Amygdala (tissue), 56 donors: ENCODE results near the gene POLRMT.
"Not testable (repeated sequence)": the region's sequence is repeated elsewhere in the genome, so short reads cannot be mapped to it uniquely, and the experiment has no call there.

Source experiments
- DNase-seq, 56 donors: peaks; one replicate each; lab custom pipeline; 2025; lab: John Stamatoyannopoulos, UW

POLRMT gene

DNA sequence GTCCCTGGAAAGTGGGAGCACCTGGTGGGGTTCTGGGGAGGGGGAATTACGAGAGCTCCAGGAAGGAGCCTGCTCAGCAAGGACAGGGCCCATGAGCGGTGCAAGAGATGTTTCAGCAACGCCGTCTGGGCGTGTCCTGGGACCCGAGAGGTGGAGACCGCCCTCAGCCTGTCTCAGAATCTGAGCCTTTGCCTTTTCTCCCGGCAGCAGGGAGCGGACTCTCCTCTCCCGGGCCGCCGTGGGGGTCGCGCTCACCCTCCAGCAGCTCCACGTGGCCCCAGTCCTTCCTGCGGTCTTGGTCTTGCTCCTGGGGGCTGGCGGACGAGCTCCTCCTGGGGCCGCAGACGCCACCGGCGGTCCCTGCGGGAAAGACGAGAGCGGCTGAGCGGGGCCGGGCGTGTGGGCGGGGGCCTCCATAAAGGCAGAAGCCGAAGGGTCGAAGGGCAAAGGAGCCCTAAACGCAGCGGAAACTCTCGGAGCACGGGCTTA is 714 bp downstream of the POLRMT start:
- DNase-seq, result no peak

DNA sequence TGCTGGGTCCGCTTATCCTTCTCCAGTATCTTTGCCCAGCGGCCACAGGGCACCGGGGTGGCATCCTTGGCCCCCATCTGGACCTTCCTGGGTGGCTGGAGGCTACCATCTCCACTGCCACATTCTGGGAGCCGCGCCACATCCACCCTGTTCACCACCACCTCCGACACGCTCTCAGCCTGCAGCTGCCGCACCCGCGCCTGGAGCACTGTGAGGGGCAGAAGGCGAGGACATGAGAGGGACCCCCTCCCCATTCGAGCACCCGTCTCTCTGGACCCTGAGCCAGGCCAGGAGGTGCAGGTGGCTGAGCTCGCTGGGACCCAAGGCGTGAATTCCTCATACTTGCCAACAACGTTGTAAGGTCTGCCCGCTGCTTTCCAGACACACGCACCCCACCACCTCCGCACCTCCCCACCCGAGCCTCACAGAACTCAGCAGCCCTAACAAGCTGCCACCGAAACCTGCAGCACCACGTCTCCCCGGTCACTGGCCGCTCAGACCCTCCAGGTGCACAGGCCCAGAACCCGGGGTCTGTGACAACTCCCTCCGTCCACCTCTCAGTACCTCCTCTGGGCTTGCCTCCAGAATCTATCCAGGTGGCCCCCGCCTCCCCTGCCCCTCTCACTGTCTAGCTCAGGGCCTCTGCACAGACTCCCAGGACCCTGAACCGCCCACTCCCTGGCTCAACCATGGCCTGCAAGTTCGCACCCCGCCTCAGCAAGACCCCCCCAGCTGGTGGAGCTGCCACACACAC is 3.2 kb downstream of the POLRMT start:
- DNase-seq, result no peak

GRCh38 chr19:629515-629914 is 3.8 kb downstream of the POLRMT start:
- DNase-seq, result not testable (repeated sequence)

GRCh38 chr19:628168-628567 is 5.2 kb downstream of the POLRMT start:
- DNase-seq, result no peak

- DNase-seq, result not testable (repeated sequence)
These were observed 6.8 kb downstream of the POLRMT start for GRCh38 chr19:626566-626965.

DNA sequence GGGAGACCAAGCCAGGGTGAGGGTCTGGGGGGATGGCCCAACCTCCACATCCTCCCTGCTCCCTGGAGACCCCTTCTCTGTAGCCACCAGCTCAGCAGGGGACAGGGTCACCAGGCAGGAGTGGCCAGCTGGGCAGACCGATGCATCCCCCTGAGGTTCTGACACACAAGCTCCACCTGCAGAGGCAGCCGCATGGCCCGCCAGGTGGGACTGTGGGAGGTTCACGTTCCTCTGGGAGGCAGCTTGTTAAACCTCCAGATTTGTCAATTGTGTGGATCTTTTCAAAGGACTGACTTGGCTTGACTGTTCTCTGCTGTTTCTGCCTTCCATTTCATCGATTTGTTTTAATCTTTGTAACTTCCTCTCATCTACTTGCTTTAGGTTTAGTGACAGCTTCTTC is 8.1 kb downstream of the POLRMT start:
- no peak for DNase-seq

- DNase-seq, result no peak
These were observed 8.8 kb downstream of the POLRMT start for GRCh38 chr19:624433-625109.

DNA sequence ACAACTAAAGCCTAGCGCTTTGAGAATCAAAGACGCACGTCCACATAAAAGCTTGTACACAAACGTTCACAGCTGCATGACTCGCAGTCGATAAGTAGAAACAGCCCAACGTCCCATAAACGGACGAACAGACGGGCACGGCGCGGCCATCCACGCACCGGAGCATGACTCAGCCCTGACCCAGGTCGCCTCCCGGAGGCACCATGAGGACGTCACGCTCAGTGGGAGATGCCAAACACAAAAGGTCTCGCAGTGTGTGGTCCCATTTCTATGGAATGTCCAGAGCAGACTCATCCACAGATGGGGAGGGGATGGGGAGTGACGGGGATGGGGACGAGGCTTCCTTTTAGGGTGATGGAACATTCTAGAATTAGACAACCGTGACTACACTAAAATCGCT is 9.4 kb downstream of the POLRMT start:
- DNase-seq, result peak in 3 of 56 donors; percentile 4 to 28 (median 26)

GRCh38 chr19:623175-623916 is 10.0 kb downstream of the POLRMT start:
- no peak for DNase-seq

DNA sequence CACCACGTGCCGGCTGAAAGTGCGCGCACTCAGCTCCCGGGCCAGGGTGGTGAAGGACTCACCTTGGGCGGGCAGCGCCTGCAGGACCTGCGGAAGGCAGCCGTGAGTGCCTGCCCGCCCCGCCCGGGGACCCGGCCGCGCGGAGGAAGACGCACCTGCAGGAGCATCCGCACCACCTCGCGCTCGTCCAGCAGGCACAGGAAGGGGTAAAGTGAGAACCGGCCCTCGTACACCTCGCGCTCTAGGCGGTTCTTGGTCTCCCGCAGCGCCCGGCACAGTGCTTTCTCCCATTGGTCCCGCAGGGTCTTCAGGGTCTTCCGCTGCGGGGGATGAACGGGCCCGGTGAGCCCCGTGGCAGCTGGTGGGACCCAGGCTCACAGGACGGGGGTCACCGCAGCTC is 10.7 kb downstream of the POLRMT start:
- no peak for DNase-seq

- DNase-seq, result no peak
These were observed 11.5 kb downstream of the POLRMT start for GRCh38 chr19:621819-622218.

- not testable (repeated sequence) for DNase-seq
These were observed 12.1 kb downstream of the POLRMT start for GRCh38 chr19:621191-621590.

DNA sequence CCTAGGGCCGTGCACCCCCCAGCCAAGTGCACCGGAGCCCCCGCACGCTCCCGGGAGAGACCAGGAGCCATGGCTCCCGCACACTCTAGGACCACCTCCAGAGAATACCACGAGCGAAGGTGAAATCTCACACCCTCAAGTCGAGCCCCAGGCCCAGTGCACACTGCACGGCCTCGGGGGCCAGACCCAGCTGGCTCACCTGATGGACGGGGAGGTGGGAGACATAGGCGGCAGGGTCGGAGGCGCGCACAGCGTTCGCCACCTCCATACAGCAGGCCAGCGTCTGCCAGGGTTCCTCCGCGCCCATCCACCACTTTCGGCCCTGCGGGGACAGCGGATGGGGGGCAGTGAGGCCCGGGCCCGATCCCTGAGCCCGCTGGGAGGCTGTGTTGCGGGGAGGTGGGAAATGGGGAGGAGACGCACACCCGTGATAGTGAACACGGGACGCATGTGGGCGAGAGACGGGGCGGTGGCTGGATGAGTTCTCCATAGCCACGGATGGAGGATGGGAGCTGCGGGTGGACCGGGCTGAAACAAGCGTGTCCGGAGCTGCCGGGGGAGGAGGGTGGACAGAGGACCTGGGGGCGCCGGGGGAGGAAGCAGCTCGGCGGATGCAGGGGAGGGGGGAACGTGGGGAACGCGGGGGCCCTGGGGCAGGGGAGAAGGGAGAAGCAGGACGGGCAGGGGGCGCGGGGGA is 13.0 kb downstream of the POLRMT start:
- DNase-seq, result no peak

- DNase-seq, result no peak
These were observed 13.9 kb downstream of the POLRMT start for GRCh38 chr19:619286-620002.

- DNase-seq, result no peak
These were observed 14.6 kb downstream of the POLRMT start for GRCh38 chr19:618674-619285.

DNA sequence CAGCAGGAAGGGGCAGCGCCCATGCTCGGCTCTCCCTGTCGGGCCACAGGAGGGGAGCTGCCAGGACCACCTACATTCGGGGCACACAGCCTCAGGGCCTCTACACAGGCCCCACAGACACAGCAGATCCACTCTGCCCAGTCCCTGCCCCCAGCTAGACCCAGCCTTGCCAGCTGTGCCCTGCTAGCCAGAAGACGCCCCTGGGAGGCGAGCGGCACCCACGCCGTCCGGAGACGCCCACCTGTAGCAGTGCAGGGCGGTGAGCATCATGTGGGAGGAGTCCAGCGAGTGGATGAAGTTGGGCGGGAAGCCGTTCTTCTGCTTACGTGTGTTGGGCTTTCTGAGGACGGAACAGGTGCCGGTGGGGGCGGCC is 15.1 kb downstream of the POLRMT start:
- DNase-seq, result no peak

- DNase-seq, result no peak
These were observed 15.6 kb downstream of the POLRMT start for GRCh38 chr19:617551-618246.

- peak in 1 of 56 donors; percentile 8 for DNase-seq
These were observed 16.4 kb downstream of the POLRMT start for GRCh38 chr19:616747-617526.
